Measurements from ENCODE around the gene ZFP36L1. TPM values are rescaled to one million over a fixed set of nuclear protein-coding genes. Genes with fewer than 3 reads are reported as not detected.

Gene ZFP36L1
- total and polyA plus RNA-seq, 2 donors (not counting 3 experiments of a cell fraction or from before 2014, with no cell fraction given), result 46.0 to 89.6 TPM

DNA sequence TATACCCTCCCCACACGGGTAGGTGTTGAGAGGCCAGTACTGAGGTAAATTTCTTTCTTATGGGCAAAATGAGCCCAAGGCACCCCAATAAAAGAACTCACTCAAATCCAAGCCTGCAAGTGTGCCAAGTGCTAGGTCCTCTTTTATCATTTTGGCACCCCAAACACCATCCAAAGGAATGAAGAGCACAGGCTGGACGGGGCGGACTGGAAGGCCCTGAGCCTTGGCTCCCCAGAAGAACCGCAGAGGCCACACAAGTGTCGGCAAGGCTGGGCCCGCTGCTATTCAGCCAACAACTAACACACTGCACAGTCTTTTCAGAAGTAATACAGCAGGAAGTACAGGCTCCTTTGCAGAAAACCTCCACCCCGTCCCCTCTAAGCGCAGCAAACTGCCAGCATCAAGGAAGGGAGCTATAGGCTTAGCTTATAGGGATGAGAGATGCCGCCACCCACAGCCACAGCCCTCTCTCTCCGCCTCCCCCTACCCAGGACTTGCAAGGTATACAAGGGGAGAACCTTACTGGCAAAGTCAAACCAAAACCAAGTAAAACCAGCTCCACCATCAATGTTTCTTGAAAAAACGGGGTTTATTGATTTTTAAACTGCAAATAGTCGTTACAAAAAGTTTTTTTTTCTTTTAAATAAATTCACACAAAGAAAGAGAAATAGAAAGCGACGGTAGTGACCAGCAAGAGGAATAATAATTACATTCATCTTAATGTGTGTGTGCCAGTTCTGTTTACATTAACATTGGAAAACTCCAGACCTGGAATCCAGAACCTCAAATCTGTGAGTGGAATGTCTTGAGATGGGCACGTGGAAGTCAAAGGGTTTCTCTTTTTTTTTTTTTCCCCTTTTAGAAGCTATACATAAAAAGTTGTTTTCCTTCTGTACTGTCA, 5.5 kb downstream of the ZFP36L1 start:
- H3K9me3 ChIP-seq (replicated peaks; ENCODE audit: control insufficient read depth, insufficient read depth, low read length), result no peaks in the 10 kb centered on the region
- H3K4me1 ChIP-seq (ENCODE audit: control insufficient read depth, extremely low read depth, insufficient read depth, low read length), result peaks cover 39% of the 10 kb centered on the region
- H3K79me2 ChIP-seq (ENCODE audit: control insufficient read depth, insufficient read depth, low read length), result peaks cover 41% of the 10 kb centered on the region
- H3K9me1 ChIP-seq (replicated peaks; ENCODE audit: control insufficient read depth, extremely low read depth, insufficient read depth, low read length), result no peaks in the 10 kb centered on the region
- H4K20me1 ChIP-seq (replicated peaks; ENCODE audit: control insufficient read depth, extremely low read depth, insufficient read depth, low read length), result peaks cover 2% of the 10 kb centered on the region
- peaks cover 8 to 13% of the 10 kb centered on the region in 2 experiments for H3K36me3 ChIP-seq (ENCODE audit: control insufficient read depth in 2 of 2, extremely low read depth in 1 of 2, insufficient read depth in 2 of 2, low read length in 2 of 2)
- H3K4me3 ChIP-seq (replicated peaks in 1 of 3; ENCODE audit: insufficient read depth in 1 of 3, low read depth in 1 of 3, low read length in 3 of 3), result no peak overlapping the region
- H3K4me2 ChIP-seq (ENCODE audit: insufficient read depth, low read length), result no peak overlapping the region
- TF ChIP-seq MYC (IDR thresholded peaks at IDR 0.05; ENCODE audit: low read depth, low read length) (no peak), EZH2 (IDR thresholded peaks at IDR 0.05; ENCODE audit: borderline replicate concordance, low read depth, low read length, severe bottlenecking) (no peak), GATA2 (IDR thresholded peaks at IDR 0.05; ENCODE audit: insufficient read depth, insufficient read length, low read depth, low read length) (no peak), FOS (IDR thresholded peaks at IDR 0.05; ENCODE audit: borderline replicate concordance, insufficient read depth, low read length) (no peak), POLR2AphosphoS5 (IDR thresholded peaks at IDR 0.05; ENCODE audit: insufficient read depth, low read depth, low read length) (no peak)
- TF ChIP-seq, protein P1, sequence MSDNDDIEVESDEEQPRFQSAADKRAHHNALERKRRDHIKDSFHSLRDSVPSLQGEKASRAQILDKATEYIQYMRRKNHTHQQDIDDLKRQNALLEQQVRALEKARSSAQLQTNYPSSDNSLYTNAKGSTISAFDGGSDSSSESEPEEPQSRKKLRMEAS (IDR thresholded peaks at IDR 0.05; ENCODE audit: insufficient read depth, insufficient read length), result no peak
- TF ChIP-seq, protein P2, sequence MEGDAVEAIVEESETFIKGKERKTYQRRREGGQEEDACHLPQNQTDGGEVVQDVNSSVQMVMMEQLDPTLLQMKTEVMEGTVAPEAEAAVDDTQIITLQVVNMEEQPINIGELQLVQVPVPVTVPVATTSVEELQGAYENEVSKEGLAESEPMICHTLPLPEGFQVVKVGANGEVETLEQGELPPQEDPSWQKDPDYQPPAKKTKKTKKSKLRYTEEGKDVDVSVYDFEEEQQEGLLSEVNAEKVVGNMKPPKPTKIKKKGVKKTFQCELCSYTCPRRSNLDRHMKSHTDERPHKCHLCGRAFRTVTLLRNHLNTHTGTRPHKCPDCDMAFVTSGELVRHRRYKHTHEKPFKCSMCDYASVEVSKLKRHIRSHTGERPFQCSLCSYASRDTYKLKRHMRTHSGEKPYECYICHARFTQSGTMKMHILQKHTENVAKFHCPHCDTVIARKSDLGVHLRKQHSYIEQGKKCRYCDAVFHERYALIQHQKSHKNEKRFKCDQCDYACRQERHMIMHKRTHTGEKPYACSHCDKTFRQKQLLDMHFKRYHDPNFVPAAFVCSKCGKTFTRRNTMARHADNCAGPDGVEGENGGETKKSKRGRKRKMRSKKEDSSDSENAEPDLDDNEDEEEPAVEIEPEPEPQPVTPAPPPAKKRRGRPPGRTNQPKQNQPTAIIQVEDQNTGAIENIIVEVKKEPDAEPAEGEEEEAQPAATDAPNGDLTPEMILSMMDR (IDR thresholded peaks at IDR 0.05; ENCODE audit: extremely low read depth in 1 of 2, insufficient read depth in 1 of 2, low read depth in 1 of 2, low read length in 2 of 2), result no peak
- H2AFZ ChIP-seq (ENCODE audit: low read depth, low read length), result no peak overlapping the region
- dilution Hi-C loops (cut with MboI; ENCODE audit: extremely low pct_ligation_motif_present, low sequenced_read_pairs), result no loop called here
- ChIA-PET POLR2A (interaction anchor here (0.5 to 1.7 kb wide), 3 partner anchors 29 to 105 kb away, joined by 3 to 8 read pairs (median 4); no protein-coding TSS in a partner anchor), CTCF (interaction anchor here (0.7 to 9.6 kb wide), 12 partner anchors 16 to 843 kb away, joined by 3 to 122 read pairs (median 3); no protein-coding TSS in a partner anchor)
- H3K27me3 ChIP-seq (ENCODE audit: control insufficient read depth in 2 of 2, insufficient read depth in 2 of 2, low read length in 2 of 2), result no peaks in the 10 kb centered on the region
- BruUV-seq (replicated peaks), result no TSS peak
- no peak overlapping the region for H3K9ac ChIP-seq (replicated peaks; ENCODE audit: extremely low read depth, insufficient read depth, low read length)
- intact Hi-C loops (cut with micrococcal nuclease), result no loop called here
- FAIRE-seq (peak; percentile 37), DNase-seq (ENCODE audit: low read depth, low spot score) (peak; percentile 22)
- H3K27ac ChIP-seq (ENCODE audit: insufficient read depth, low read depth, low read length), result no peak overlapping the region

All from endothelial cell of umbilical vein (primary cell).